OCI-LY7 (cell line): ENCODE measurements around the gene SPTLC2.

Experiments
- CTCF ChIP-seq: fragments of 200-600 bp; sonication (generic); conservative IDR thresholded peaks from 2 replicates; pipeline ENCODE4 v1.5.1; 2014; ENCODE audit warnings: mild to moderate bottlenecking, antibody characterized with exemption, low read length, moderate library complexity, mixed read lengths
- EZH2phosphoT487 ChIP-seq: fragments of 200-600 bp; sonication (generic); IDR thresholded peaks from 2 replicates; pipeline ENCODE4 v1.6.1; 2018; ENCODE audit warnings: low read depth, borderline replicate concordance, mild to moderate bottlenecking, mixed run types, antibody characterized with exemption, low read length, moderate library complexity, mixed read lengths

- TF ChIP-seq CTCF (no peak), EZH2phosphoT487 (no peak)
Measured at GRCh38 chr14:77495334-77495733, 121.1 kb downstream of the SPTLC2 start.
